H1 (cell line): ENCODE measurements around the gene TMEM121B. TPM values are rescaled to one million over a fixed set of nuclear protein-coding genes. Genes with fewer than 3 reads are reported as not detected.
A peak's percentile ranks its signal among the peaks of the same experiment; 100 is the strongest.

Source experiments
- CHD1 ChIP-seq: IDR thresholded peaks from 2 replicates; pipeline ENCODE4 v1.6.1; 2012; ENCODE audit warnings: low read depth, low read length, improper control_type of control experiment
- HDAC2 ChIP-seq, 2 experiments: fragments of 300-600 bp in 1 of 2; sonication (generic) in 1 of 2; IDR thresholded peaks; 2 replicates each; pipeline ENCODE4 v1.6.1; 2011 to 2012; ENCODE audit warnings: low read depth in 2 of 2, low read length in 2 of 2, mild to moderate bottlenecking in 2 of 2, moderate library complexity in 2 of 2, borderline replicate concordance in 1 of 2, inconsistent platforms in 1 of 2
- RAD21 ChIP-seq, 2 experiments: IDR thresholded peaks in 1 of 2; conservative IDR thresholded peaks in 1 of 2; 2 replicates each; pipeline ENCODE4 v1.6.1; 2011; ENCODE audit warnings: low read depth in 2 of 2, low read length in 2 of 2, improper control_type of control experiment in 1 of 2, inconsistent platforms in 1 of 2, mild to moderate bottlenecking in 1 of 2, moderate library complexity in 1 of 2
- polyA plus RNA-seq, 7 experiments: library from polyadenylated mRNA; depleted of rRNA in 3 of 7; stranded (reverse) in 5 of 7; unstranded in 2 of 7; fragments of >200 nt in 5 of 7; fragments of 200-250 nt in 2 of 7; gene quantifications; 1 replicate in 5 of 7; 2 replicates in 1 of 7; 4 replicates in 1 of 7; pipeline versions ENCODE4 v1.2.1 to v1.2.3, GENCODE V29; 2011 to 2013; ENCODE audit warnings: missing spikeins in 2 of 7, mixed read lengths in 2 of 7
- total RNA-seq: library from RNA; stranded (reverse); fragmentation: NEBNext Ultra II Directional; extraction: Animal tissue kit (Norgen Biotek cat#: 25700); gene quantifications from 2 replicates; pipeline ENCODE4 v1.2.1, GENCODE V29; 2021
- TF ChIP-seq, protein P1 (sequence below): fragments of 300-600 bp; sonication (generic); IDR thresholded peaks from 2 replicates; pipeline ENCODE4 v1.7.1; 2012; ENCODE audit warnings: low read length, moderate library complexity, mild to moderate bottlenecking, inconsistent platforms; ENCODE audit not compliant: insufficient replicate concordance
- TF ChIP-seq, protein P2 (sequence below), 3 experiments: IDR thresholded peaks; 1 replicate in 2 of 3; 2 replicates in 1 of 3; pipeline versions ENCODE4 v1.5.1 to v1.6.1; 2011; ENCODE audit warnings: low read length in 3 of 3, mild to moderate bottlenecking in 3 of 3, inconsistent platforms in 2 of 3, low read depth in 1 of 3, moderate library complexity in 1 of 3; ENCODE audit not compliant: insufficient read depth in 1 of 3; ENCODE audit errors: control extremely low read depth in 1 of 3

The TMEM121B gene
- total and polyA plus RNA-seq, 2 of the 8 experiments (the other 6 are each of a cell fraction or from before 2014, with no cell fraction given) = 4.3 to 6.9 TPM

DNA sequence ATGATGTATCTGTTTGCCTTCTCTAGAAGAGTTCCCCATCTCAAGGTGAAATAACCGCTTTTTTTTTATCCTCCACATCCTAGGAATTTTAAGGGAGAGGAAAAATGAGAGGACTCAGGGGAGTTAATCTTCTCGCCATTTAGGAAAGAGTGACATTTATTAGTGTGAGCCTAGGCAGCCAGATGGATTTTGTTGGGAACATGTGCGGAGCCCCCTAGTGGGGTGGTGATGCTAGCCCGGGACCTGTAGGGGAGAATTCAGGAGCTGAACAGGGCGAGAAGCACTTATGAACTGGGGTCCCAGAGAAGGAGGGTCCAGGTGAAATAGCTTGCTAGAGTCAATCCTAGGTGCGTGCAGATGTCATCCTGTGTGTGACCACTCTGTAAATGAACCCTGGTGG, 25.6 kb downstream of the TMEM121B start (continued):
- TF ChIP-seq, protein P1, sequence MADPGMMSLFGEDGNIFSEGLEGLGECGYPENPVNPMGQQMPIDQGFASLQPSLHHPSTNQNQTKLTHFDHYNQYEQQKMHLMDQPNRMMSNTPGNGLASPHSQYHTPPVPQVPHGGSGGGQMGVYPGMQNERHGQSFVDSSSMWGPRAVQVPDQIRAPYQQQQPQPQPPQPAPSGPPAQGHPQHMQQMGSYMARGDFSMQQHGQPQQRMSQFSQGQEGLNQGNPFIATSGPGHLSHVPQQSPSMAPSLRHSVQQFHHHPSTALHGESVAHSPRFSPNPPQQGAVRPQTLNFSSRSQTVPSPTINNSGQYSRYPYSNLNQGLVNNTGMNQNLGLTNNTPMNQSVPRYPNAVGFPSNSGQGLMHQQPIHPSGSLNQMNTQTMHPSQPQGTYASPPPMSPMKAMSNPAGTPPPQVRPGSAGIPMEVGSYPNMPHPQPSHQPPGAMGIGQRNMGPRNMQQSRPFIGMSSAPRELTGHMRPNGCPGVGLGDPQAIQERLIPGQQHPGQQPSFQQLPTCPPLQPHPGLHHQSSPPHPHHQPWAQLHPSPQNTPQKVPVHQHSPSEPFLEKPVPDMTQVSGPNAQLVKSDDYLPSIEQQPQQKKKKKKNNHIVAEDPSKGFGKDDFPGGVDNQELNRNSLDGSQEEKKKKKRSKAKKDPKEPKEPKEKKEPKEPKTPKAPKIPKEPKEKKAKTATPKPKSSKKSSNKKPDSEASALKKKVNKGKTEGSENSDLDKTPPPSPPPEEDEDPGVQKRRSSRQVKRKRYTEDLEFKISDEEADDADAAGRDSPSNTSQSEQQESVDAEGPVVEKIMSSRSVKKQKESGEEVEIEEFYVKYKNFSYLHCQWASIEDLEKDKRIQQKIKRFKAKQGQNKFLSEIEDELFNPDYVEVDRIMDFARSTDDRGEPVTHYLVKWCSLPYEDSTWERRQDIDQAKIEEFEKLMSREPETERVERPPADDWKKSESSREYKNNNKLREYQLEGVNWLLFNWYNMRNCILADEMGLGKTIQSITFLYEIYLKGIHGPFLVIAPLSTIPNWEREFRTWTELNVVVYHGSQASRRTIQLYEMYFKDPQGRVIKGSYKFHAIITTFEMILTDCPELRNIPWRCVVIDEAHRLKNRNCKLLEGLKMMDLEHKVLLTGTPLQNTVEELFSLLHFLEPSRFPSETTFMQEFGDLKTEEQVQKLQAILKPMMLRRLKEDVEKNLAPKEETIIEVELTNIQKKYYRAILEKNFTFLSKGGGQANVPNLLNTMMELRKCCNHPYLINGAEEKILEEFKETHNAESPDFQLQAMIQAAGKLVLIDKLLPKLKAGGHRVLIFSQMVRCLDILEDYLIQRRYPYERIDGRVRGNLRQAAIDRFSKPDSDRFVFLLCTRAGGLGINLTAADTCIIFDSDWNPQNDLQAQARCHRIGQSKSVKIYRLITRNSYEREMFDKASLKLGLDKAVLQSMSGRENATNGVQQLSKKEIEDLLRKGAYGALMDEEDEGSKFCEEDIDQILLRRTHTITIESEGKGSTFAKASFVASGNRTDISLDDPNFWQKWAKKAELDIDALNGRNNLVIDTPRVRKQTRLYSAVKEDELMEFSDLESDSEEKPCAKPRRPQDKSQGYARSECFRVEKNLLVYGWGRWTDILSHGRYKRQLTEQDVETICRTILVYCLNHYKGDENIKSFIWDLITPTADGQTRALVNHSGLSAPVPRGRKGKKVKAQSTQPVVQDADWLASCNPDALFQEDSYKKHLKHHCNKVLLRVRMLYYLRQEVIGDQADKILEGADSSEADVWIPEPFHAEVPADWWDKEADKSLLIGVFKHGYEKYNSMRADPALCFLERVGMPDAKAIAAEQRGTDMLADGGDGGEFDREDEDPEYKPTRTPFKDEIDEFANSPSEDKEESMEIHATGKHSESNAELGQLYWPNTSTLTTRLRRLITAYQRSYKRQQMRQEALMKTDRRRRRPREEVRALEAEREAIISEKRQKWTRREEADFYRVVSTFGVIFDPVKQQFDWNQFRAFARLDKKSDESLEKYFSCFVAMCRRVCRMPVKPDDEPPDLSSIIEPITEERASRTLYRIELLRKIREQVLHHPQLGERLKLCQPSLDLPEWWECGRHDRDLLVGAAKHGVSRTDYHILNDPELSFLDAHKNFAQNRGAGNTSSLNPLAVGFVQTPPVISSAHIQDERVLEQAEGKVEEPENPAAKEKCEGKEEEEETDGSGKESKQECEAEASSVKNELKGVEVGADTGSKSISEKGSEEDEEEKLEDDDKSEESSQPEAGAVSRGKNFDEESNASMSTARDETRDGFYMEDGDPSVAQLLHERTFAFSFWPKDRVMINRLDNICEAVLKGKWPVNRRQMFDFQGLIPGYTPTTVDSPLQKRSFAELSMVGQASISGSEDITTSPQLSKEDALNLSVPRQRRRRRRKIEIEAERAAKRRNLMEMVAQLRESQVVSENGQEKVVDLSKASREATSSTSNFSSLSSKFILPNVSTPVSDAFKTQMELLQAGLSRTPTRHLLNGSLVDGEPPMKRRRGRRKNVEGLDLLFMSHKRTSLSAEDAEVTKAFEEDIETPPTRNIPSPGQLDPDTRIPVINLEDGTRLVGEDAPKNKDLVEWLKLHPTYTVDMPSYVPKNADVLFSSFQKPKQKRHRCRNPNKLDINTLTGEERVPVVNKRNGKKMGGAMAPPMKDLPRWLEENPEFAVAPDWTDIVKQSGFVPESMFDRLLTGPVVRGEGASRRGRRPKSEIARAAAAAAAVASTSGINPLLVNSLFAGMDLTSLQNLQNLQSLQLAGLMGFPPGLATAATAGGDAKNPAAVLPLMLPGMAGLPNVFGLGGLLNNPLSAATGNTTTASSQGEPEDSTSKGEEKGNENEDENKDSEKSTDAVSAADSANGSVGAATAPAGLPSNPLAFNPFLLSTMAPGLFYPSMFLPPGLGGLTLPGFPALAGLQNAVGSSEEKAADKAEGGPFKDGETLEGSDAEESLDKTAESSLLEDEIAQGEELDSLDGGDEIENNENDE = no peak
- TF ChIP-seq, protein P2, sequence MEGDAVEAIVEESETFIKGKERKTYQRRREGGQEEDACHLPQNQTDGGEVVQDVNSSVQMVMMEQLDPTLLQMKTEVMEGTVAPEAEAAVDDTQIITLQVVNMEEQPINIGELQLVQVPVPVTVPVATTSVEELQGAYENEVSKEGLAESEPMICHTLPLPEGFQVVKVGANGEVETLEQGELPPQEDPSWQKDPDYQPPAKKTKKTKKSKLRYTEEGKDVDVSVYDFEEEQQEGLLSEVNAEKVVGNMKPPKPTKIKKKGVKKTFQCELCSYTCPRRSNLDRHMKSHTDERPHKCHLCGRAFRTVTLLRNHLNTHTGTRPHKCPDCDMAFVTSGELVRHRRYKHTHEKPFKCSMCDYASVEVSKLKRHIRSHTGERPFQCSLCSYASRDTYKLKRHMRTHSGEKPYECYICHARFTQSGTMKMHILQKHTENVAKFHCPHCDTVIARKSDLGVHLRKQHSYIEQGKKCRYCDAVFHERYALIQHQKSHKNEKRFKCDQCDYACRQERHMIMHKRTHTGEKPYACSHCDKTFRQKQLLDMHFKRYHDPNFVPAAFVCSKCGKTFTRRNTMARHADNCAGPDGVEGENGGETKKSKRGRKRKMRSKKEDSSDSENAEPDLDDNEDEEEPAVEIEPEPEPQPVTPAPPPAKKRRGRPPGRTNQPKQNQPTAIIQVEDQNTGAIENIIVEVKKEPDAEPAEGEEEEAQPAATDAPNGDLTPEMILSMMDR (IDR thresholded peaks at IDR 0.05; ENCODE audit: control extremely low read depth in 1 of 3, insufficient read depth in 1 of 3, low read depth in 1 of 3, low read length in 3 of 3) = peak; percentile 65 to 70 (median 68)
- TF ChIP-seq CHD1 (no peak), HDAC2 (IDR thresholded peaks at IDR 0.05; ENCODE audit: borderline replicate concordance in 1 of 2, low read depth in 2 of 2, low read length in 2 of 2) (0 out of 4 replicates have a peak, but pooled peaks of 1 of the 2 experiments have one; percentile 46), RAD21 (IDR thresholded peaks at IDR 0.05 in 1 of 2, conservative IDR thresholded peaks at IDR 0.05 in 1 of 2; ENCODE audit: low read depth in 2 of 2, low read length in 2 of 2) (peak; percentile 34 to 53; a peak in 3 of 4 replicates)
